Spleen (tissue), 7 donors: ENCODE measurements around the gene SP6.

Source experiments
- CTCF ChIP-seq, 11 experiments: fragments of 200-600 bp in 7 of 11; fragments of 450-650 bp in 4 of 11; sonication (generic) in 4 of 11; IDR thresholded peaks in 8 of 11; conservative IDR thresholded peaks in 3 of 11; 1 replicate in 7 of 11; 2 replicates in 4 of 11; pipeline versions ENCODE4 v1.4.0 to v1.8.0; 2016 to 2021; ENCODE audit warnings: antibody characterized with exemption in 11 of 11, inconsistent platforms in 4 of 11, mild to moderate bottlenecking in 1 of 11
- POLR2A ChIP-seq, 3 donors: fragments of 450-650 bp; IDR thresholded peaks; one replicate each; pipeline ENCODE4 v1.5.1; 2017; ENCODE audit warnings: antibody characterized with exemption in 3 of 3, mild to moderate bottlenecking in 1 of 3
- POLR2AphosphoS5 ChIP-seq, 3 donors: sonication (generic); formaldehyde crosslinking; IDR thresholded peaks; one replicate each; pipeline ENCODE4 v1.5.1; 2017; ENCODE audit warnings: antibody characterized with exemption in 3 of 3
- donor health status: DM: no; HTN: no; CAD: no; lungs with moderate emphysema.
- donor health status: DM: no; HTN: no; CAD: no.
- donor health status: DM: no; HTN: no; CAD: no.

DNA sequence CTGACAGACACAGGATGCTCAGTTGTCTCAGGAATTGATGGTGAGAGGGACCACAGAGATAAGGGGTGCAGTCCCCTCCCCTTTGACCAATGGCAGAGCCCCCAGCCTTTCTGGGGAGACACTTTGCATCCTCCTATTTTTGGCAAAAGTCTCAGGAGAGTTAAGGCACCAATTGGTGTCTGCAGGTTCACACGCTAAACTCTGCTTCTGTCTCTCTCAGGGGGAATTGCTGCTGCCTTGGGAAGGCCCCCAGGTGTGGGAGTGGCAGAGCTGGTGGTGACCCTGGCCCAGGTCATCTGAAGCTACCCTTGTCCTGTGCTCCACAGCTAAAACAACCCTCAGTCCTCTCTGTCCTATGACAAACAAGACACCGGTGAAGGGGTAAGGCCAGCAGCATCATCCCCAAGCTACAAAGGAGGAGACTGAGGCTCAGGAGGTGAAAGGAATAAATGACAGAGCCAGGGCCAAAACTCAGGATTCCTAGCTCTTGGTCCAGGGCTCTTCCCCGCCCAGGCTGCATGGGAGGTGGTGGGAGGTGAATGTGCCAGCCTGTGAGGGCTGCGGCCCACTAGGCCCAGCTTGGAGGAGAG lies 49.7 kb downstream of the SP6 start:
- TF ChIP-seq POLR2AphosphoS5 (IDR thresholded peaks at IDR 0.05), result no peak
- no peak for TF ChIP-seq CTCF (IDR thresholded peaks at IDR 0.05 in 8 of 11, conservative IDR thresholded peaks at IDR 0.05 in 3 of 11)
- TF ChIP-seq POLR2A (IDR thresholded peaks at IDR 0.05), result no peak
